GM18511 (cell line): ENCODE data around the gene AZU1.
"Not testable (repeated sequence)": the region's sequence is repeated elsewhere in the genome, so short reads cannot be mapped to it uniquely, and the experiment has no call there.

Experiments
- ATAC-seq: cut with Tn5 transposase; IDR thresholded peaks from one replicate; pipeline ENCODE4 v1.9.1; 2021; ENCODE audit warnings: mild to moderate bottlenecking, moderate library complexity; ENCODE audit not compliant: unreplicated experiment

Gene AZU1

GRCh38 chr19:807627-808422, 19.8 kb upstream of the AZU1 start:
- ATAC-seq = no peak

- ATAC-seq = no peak
These were observed 19.2 kb upstream of the AZU1 start for GRCh38 chr19:808423-808775.

- ATAC-seq = no peak
These were observed 17.4 kb upstream of the AZU1 start for GRCh38 chr19:810077-810855.

GRCh38 chr19:810883-811489, 16.7 kb upstream of the AZU1 start:
- no peak for ATAC-seq

GRCh38 chr19:811506-812048, 16.1 kb upstream of the AZU1 start:
- no peak for ATAC-seq

- no peak for ATAC-seq
These were observed 15.4 kb upstream of the AZU1 start for GRCh38 chr19:812049-812746.

- ATAC-seq = no peak
These were observed 14.9 kb upstream of the AZU1 start for GRCh38 chr19:812747-813218.

- ATAC-seq = no peak
These were observed 14.2 kb upstream of the AZU1 start for GRCh38 chr19:813219-814151.

- no peak for ATAC-seq
These were observed 13.2 kb upstream of the AZU1 start for GRCh38 chr19:814152-815078.

- ATAC-seq = no peak
These were observed 12.4 kb upstream of the AZU1 start for GRCh38 chr19:815079-815774.

GRCh38 chr19:815775-816499, 11.7 kb upstream of the AZU1 start:
- no peak for ATAC-seq

GRCh38 chr19:816500-816857, 11.2 kb upstream of the AZU1 start:
- no peak for ATAC-seq

- ATAC-seq = not testable (repeated sequence)
These were observed 7.4 kb upstream of the AZU1 start for GRCh38 chr19:820212-820611.

GRCh38 chr19:821231-821824, 6.3 kb upstream of the AZU1 start:
- no peak for ATAC-seq

- no peak for ATAC-seq
These were observed 5.7 kb upstream of the AZU1 start, which contains the start of gene PLPPR3 for GRCh38 chr19:821825-822503. Gene PLPPR3 (minus strand): TSS chr19:821955. CDS start chr19:821559, 396 bp downstream.

GRCh38 chr19:823565-824121, 4.0 kb upstream of the AZU1 start:
- ATAC-seq = no peak
